ENCODE data around the gene NUP133.
"Not testable (repeated sequence)": the region's sequence is repeated elsewhere in the genome, so short reads cannot be mapped to it uniquely, and the experiment has no call there.

Gene NUP133

GRCh38 chr1:229420224-229420623 lies 87.9 kb downstream of the NUP133 start:
- DNase-seq (ENCODE audit: low read depth in 2 of 2), result no peak

GRCh38 chr1:229418586-229418985 lies 89.6 kb downstream of the NUP133 start:
- not testable (repeated sequence) for DNase-seq (ENCODE audit: low read depth in 2 of 2)

- not testable (repeated sequence) for DNase-seq (ENCODE audit: low read depth in 2 of 2)
Observed at GRCh38 chr1:229412810-229413209, 95.3 kb downstream of the NUP133 start.

- DNase-seq (ENCODE audit: low read depth in 2 of 2), result no peak
Observed at GRCh38 chr1:229412056-229412455, 96.1 kb downstream of the NUP133 start.

- no peak for DNase-seq (ENCODE audit: low read depth in 2 of 2)
Observed at GRCh38 chr1:229411434-229412055, 96.6 kb downstream of the NUP133 start.

GRCh38 chr1:229410692-229411433 lies 97.3 kb downstream of the NUP133 start:
- no peak for DNase-seq (ENCODE audit: low read depth in 2 of 2)

- no peak for DNase-seq (ENCODE audit: low read depth in 2 of 2)
Observed at GRCh38 chr1:229410370-229410691, 97.8 kb downstream of the NUP133 start.

GRCh38 chr1:229409616-229410369 lies 98.3 kb downstream of the NUP133 start:
- no peak for DNase-seq (ENCODE audit: low read depth in 2 of 2)

- DNase-seq (ENCODE audit: low read depth in 2 of 2), result no peak
Observed at GRCh38 chr1:229408458-229409037, 99.6 kb downstream of the NUP133 start.

- DNase-seq (ENCODE audit: low read depth in 2 of 2), result no peak
Observed at GRCh38 chr1:229407206-229408026, 100.7 kb downstream of the NUP133 start.

GRCh38 chr1:229406798-229407197 lies 101.3 kb downstream of the NUP133 start:
- DNase-seq (ENCODE audit: low read depth in 2 of 2), result no peak

- no peak for DNase-seq (ENCODE audit: low read depth in 2 of 2)
Observed at GRCh38 chr1:229403573-229403972, 104.6 kb downstream of the NUP133 start.

GRCh38 chr1:229402993-229403392 lies 105.1 kb downstream of the NUP133 start:
- no peak for DNase-seq (ENCODE audit: low read depth in 2 of 2)

- not testable (repeated sequence) for DNase-seq (ENCODE audit: low read depth in 2 of 2)
Observed at GRCh38 chr1:229402329-229402728, 105.8 kb downstream of the NUP133 start.

- no peak for DNase-seq (ENCODE audit: low read depth in 2 of 2)
Observed at GRCh38 chr1:229397762-229398161, 110.4 kb downstream of the NUP133 start.

GRCh38 chr1:229396585-229397206 lies 111.4 kb downstream of the NUP133 start:
- DNase-seq (ENCODE audit: low read depth in 2 of 2), result no peak

GRCh38 chr1:229394517-229394916 lies 113.6 kb downstream of the NUP133 start:
- DNase-seq (ENCODE audit: low read depth in 2 of 2), result not testable (repeated sequence)

- DNase-seq (ENCODE audit: low read depth in 2 of 2), result no peak
Observed at GRCh38 chr1:229392936-229393335, 115.2 kb downstream of the NUP133 start.
